ENCODE results near the gene HOXA10. TPM values are rescaled to one million over a fixed set of nuclear protein-coding genes. Genes with fewer than 3 reads are reported as not detected.

Gene HOXA10
- total RNA-seq, 4 donors from 2014 or later: 15.7 to 28.4 (median 19.8) TPM

DNA sequence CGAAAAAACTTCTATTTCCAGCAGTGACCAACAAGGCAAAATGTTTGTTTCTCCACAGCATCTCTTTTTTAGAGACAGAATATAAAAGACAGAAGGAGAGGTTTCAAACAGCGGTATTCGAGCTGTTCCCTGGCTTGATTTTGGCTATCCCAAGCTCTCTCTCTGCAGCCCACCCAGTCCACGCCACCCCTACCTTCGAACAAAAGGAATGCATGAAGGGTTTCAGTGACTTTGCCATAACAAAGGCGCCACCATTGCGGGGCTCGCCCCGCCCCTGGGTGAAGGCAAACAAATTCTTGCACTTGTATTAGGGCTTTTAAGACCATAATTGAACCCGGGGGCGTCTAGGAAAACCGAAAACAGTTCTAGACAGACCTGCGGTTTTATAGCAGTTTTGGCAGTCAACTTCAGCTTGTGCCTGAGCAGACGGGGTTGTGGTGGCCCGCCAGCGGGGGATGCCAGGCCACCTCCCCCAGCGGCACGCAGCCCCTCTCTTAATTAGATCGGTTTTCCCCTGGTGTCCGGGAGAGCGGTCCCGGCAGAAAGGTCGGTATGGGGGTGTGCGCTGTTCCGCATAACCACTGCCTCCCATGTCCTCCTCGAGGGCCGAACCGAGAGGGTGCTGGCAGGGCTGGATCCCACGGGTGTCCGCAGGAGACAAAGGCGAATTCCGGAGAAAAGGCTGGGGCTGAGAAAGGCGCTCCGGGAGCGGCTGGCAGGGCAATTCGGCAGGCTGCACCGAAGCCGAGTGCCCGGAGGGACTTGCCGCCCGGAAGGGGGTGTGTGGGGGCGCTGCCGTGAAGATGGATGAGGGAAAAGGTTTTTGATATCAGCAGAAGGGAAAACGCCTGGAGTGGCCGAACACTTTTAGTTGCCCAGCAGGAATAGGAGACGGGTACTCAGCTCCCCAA is 13.6 kb upstream of the HOXA10 start:
- no peaks in the 10 kb centered on the region for H3K9me3 ChIP-seq
- peak in 2 of 3 donors; percentile 42 to 50 for DNase-seq
- TF ChIP-seq, protein P1, sequence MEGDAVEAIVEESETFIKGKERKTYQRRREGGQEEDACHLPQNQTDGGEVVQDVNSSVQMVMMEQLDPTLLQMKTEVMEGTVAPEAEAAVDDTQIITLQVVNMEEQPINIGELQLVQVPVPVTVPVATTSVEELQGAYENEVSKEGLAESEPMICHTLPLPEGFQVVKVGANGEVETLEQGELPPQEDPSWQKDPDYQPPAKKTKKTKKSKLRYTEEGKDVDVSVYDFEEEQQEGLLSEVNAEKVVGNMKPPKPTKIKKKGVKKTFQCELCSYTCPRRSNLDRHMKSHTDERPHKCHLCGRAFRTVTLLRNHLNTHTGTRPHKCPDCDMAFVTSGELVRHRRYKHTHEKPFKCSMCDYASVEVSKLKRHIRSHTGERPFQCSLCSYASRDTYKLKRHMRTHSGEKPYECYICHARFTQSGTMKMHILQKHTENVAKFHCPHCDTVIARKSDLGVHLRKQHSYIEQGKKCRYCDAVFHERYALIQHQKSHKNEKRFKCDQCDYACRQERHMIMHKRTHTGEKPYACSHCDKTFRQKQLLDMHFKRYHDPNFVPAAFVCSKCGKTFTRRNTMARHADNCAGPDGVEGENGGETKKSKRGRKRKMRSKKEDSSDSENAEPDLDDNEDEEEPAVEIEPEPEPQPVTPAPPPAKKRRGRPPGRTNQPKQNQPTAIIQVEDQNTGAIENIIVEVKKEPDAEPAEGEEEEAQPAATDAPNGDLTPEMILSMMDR (IDR thresholded peaks at IDR 0.05): no peak
- TF ChIP-seq POLR2A (IDR thresholded peaks at IDR 0.05): no peak
- H3K27me3 ChIP-seq: peaks cover 8 to 85% of the 10 kb centered on the region in 2 donors
- no peaks in the 10 kb centered on the region for H3K36me3 ChIP-seq
- peak overlapping the region in 2 of 4 donors; percentile 9 to 33 for H3K4me3 ChIP-seq
- no peak overlapping the region for H3K27ac ChIP-seq
- H3K4me1 ChIP-seq: peaks cover 9 to 51% (median 28%) of the 10 kb centered on the region in 4 donors

DNA sequence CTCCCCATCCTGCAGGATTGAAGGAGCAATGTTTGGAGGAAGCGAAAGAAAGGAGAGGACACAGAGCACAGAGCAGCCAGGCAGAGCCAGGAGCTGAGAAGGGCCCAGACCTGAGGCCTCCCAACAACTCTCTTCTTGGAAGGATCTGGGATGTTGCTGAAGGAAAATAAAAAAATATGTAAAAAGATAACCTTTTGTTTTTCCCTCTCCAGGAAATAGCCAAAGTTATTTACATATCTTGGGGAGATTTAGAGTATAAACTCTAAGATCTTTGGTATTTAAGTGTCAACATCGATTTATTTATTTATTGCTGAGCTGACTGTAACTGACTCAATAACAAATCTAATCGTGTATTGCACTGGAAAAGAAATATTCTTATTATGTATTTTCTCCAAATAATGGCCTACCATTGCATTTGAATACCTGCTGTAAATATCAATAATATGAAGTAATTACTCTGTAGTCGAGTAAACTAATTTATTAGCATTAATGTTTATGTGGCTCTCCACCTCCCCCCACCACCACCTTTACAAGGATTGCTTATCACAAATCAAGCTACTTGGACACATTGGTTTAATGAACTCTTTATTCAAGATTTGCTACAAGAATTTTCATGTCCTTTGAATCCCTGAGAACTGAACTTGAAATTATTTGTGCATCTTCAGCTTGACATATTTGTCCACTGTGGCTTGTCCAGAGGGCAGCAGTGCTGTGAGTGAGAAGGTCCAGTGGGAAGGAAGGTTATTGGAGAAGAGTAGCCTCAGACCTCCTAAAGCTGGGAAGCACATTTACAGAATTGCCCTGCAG is 12.8 kb upstream of the HOXA10 start:
- Histone ChIP-seq H3K4me3 (no peak overlapping the region), H3K27ac (no peak overlapping the region), H3K36me3 (no peaks in the 10 kb centered on the region), H3K27me3 (peaks cover 8 to 80% of the 10 kb centered on the region in 2 donors), H3K9me3 (no peaks in the 10 kb centered on the region), H3K4me1 (peaks cover 5 to 42% (median 22%) of the 10 kb centered on the region in 4 donors)
- TF ChIP-seq POLR2A (IDR thresholded peaks at IDR 0.05): no peak
- TF ChIP-seq, protein P1 (IDR thresholded peaks at IDR 0.05): no peak
- DNase-seq: peak in 1 of 3 donors; percentile 21

DNA sequence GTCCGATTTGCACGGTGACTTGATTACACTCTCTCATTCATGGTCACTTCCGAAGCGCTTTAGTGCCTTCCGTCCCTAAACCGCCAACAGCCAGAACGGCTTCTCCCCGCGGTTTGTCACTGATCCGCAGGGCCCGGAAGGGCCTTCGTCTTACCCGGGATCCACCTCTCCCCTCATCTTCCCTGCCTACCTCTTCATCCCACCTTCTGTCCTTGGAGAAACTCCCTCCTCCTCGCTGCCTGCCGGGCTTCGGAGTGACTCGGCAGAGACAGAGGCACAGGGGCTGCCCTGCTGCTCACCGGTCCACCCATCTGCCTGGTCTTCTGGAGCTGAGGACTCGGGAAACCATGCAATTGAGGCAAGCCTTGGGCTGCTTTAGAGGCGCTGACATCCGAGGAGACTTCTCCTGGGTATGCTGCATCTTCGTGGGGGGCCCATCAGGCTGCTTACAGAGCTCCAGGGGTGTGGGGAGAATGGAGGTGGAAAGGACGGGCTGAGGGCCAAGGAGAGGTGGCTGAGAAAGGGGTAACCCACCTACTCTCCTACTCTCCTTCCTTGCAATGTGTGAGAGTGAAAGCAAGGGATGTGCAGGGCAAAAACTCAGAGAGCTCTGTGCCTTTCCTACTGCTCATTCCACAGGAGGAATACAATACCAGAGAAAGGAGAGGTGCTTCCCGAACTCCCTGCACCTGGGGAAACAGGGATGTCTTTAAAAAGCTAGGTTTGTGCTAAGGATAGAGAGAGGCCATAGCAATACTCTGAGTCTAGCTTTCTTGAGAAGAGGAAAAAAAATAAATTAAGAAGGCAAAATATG is 11.9 kb upstream of the HOXA10 start:
- Histone ChIP-seq H3K9me3 (no peaks in the 10 kb centered on the region), H3K36me3 (no peaks in the 10 kb centered on the region), H3K4me1 (peaks cover 5 to 40% (median 22%) of the 10 kb centered on the region in 4 donors), H3K4me3 (peak overlapping the region in 1 of 4 donors; percentile 52), H3K27me3 (peaks cover 8 to 72% of the 10 kb centered on the region in 2 donors), H3K27ac (no peak overlapping the region)
- DNase-seq: peak in 2 of 3 donors; percentile 44 to 47
- TF ChIP-seq POLR2A (IDR thresholded peaks at IDR 0.05): no peak
- TF ChIP-seq, protein P1 (IDR thresholded peaks at IDR 0.05): no peak

DNA sequence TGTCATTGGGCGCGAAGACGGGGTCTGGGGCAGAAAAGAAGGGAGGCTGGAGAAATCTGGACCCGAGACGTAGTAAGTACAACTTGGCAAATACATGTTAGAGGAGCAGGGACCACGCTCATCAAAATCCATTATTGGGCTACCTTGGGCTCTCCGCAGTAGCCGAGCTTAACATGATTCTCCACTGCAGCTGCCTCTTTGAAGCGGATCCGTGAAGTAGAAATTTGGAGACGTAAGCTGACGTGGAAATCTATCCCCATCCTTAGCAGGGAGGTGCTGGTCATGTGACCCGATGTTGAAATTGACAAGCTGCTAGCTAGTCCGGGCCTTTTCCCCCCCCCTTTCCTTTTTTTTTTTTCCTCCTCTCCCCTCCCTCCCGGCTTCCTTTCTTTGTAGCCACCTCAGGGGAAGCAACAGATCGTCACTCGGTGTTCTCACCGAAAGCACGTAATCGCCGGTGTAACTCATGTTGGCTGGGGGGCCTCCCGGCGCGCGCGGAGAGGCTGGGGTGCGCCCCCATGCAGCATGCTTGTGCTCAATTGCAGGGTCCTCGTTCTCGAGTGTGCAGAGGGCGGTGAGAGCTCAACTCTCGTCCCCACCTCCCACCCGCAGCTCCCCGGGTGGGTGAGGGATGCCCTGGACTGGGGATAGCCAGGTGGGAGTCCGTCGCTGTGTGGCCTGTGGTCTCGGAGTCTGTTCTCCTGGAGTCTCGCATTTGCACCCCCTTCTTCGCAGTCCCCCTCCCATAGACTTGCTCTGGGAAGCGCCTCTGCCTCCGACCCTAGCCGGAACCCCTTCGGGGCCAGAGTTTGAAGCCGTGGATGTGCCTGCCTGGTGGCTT is 11.1 kb upstream of the HOXA10 start, which contains the start of gene HOXA11:
Gene HOXA11 (minus strand): TSS at position 220 of the 841 bp plus-strand sequence. CDS start 88 bp downstream, at position 132.
- peak within 1 kb of the TSS; percentile 20 to 63 (median 46) for H3K4me3 ChIP-seq
- no peaks in the 10 kb centered on the region for H3K9me3 ChIP-seq
- peaks cover 8 to 66% of the 10 kb centered on the region in 2 donors for H3K27me3 ChIP-seq
- TF ChIP-seq, protein P1 (IDR thresholded peaks at IDR 0.05): no peak
- no peak for TF ChIP-seq POLR2A (IDR thresholded peaks at IDR 0.05)
- H3K27ac ChIP-seq: peak within 1 kb of the TSS in 1 of 4 donors; percentile 2
- peak in 2 of 3 donors; percentile 49 to 53 for DNase-seq
- H3K4me1 ChIP-seq: peaks cover 5 to 40% (median 22%) of the 10 kb centered on the region in 4 donors
- H3K36me3 ChIP-seq: no peaks in the 10 kb centered on the region
